Measurements from ENCODE around the gene SMYD3. TPM values are rescaled to one million over a fixed set of nuclear protein-coding genes. Genes with fewer than 3 reads are reported as not detected.

Gene SMYD3
- total RNA-seq, 3 donors from 2014 or later = 16.8 to 28.8 (median 19.5) TPM

- no peak overlapping the region for H3K27ac ChIP-seq
- H3K9me3 ChIP-seq = no peaks in the 10 kb centered on the region
- H3K27me3 ChIP-seq = no peaks in the 10 kb centered on the region
- intact Hi-C loops (cut with DNase I; ENCODE audit: low total_unique reads) = no loop called here
- H3K4me3 ChIP-seq = no peak overlapping the region
- no peaks in the 10 kb centered on the region for H3K36me3 ChIP-seq
- TF ChIP-seq CTCF (IDR thresholded peaks at IDR 0.05) = no peak
- TF ChIP-seq POLR2A (IDR thresholded peaks at IDR 0.05) = no peak
- no peak for TF ChIP-seq POLR2AphosphoS5 (IDR thresholded peaks at IDR 0.05)
- no peaks in the 10 kb centered on the region for H3K4me1 ChIP-seq
- DNase-seq (ENCODE audit: low spot score in 2 of 2) = no peak
Observed at GRCh38 chr1:246281639-246282038, 225.4 kb downstream of the SMYD3 start.

GRCh38 chr1:246281195-246281594 is 225.9 kb downstream of the SMYD3 start:
- Histone ChIP-seq H3K27me3 (no peaks in the 10 kb centered on the region), H3K4me1 (no peaks in the 10 kb centered on the region), H3K27ac (no peak overlapping the region), H3K9me3 (no peaks in the 10 kb centered on the region), H3K4me3 (no peak overlapping the region), H3K36me3 (no peaks in the 10 kb centered on the region)
- no peak for TF ChIP-seq POLR2A (IDR thresholded peaks at IDR 0.05)
- no peak for TF ChIP-seq POLR2AphosphoS5 (IDR thresholded peaks at IDR 0.05)
- TF ChIP-seq CTCF (IDR thresholded peaks at IDR 0.05) = no peak
- intact Hi-C loops (cut with DNase I; ENCODE audit: low total_unique reads) = no loop called here
- DNase-seq (ENCODE audit: low spot score in 2 of 2) = no peak

DNA sequence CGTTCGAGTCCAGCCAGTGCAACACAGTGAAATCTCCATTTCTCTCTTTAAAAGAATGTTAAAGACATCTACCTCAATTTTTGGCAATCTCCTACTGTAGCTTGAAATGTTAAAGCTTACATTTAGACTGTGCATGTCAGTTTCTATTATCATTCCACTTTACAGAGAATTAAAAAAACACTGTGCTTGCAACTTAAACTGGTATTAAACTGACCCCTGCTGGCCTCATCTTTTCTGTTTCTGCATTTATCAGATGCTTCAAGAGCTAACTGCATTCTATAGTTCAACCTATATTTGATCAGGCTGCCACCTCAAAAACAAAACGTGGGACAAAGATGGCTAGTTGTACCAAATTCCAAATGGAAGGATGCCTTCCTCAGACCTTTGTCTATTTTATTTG is 226.5 kb downstream of the SMYD3 start:
- no peaks in the 10 kb centered on the region for H3K4me1 ChIP-seq
- intact Hi-C loops (cut with DNase I; ENCODE audit: low total_unique reads) = no loop called here
- TF ChIP-seq CTCF (IDR thresholded peaks at IDR 0.05) = no peak
- no peak for TF ChIP-seq POLR2A (IDR thresholded peaks at IDR 0.05)
- H3K9me3 ChIP-seq = no peaks in the 10 kb centered on the region
- no peaks in the 10 kb centered on the region for H3K36me3 ChIP-seq
- no peaks in the 10 kb centered on the region for H3K27me3 ChIP-seq
- no peak for DNase-seq (ENCODE audit: low spot score in 2 of 2)
- H3K27ac ChIP-seq = no peak overlapping the region
- H3K4me3 ChIP-seq = no peak overlapping the region

GRCh38 chr1:246279402-246279801 is 227.7 kb downstream of the SMYD3 start:
- DNase-seq (ENCODE audit: low spot score in 2 of 2) = no peak

DNA sequence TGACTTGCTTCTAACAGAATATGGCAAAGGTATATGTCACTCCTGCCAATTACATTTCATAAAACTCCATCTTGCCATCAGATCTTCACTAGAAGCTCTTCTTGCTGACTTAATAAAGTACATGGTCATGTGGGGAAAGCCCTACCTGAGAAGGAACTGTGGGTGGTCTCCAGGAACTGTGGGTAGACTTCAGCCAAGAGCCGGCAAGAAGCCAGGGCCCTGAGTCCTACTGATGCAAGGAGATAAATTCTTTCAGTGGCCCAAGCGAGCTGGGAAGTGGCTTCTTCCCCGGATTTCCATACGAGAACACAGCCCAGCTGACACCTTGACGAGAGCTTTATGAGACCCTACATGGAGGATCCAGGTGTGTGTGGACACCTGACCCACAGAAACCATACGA is 228.7 kb downstream of the SMYD3 start:
- DNase-seq (ENCODE audit: low spot score in 2 of 2) = no peak
- TF ChIP-seq POLR2A (IDR thresholded peaks at IDR 0.05) (no peak), POLR2AphosphoS5 (IDR thresholded peaks at IDR 0.05) (no peak)
- H3K4me3 ChIP-seq = no peak overlapping the region
- H3K4me1 ChIP-seq = no peaks in the 10 kb centered on the region
- intact Hi-C loops (cut with DNase I; ENCODE audit: low total_unique reads) = loop anchor here (10.0 kb wide), 1 partner anchor 1266 kb away; the partner anchor contains the start of gene GCSAML
- no peaks in the 10 kb centered on the region for H3K9me3 ChIP-seq
- no peaks in the 10 kb centered on the region for H3K36me3 ChIP-seq
- no peak overlapping the region for H3K27ac ChIP-seq
- no peaks in the 10 kb centered on the region for H3K27me3 ChIP-seq

More at GRCh38 chr1:246279402-246279801, 227.7 kb downstream of the SMYD3 start:
- Histone ChIP-seq H3K4me3 (no peak overlapping the region), H3K27me3 (no peaks in the 10 kb centered on the region), H3K4me1 (no peaks in the 10 kb centered on the region), H3K36me3 (no peaks in the 10 kb centered on the region), H3K27ac (no peak overlapping the region), H3K9me3 (no peaks in the 10 kb centered on the region)
- intact Hi-C loops (cut with DNase I; ENCODE audit: low total_unique reads) = loop anchor here (10.0 kb wide), 1 partner anchor 1265 kb away; the partner anchor contains the start of gene GCSAML
- TF ChIP-seq CTCF (IDR thresholded peaks at IDR 0.05) (no peak), POLR2AphosphoS5 (IDR thresholded peaks at IDR 0.05) (no peak)

DNA sequence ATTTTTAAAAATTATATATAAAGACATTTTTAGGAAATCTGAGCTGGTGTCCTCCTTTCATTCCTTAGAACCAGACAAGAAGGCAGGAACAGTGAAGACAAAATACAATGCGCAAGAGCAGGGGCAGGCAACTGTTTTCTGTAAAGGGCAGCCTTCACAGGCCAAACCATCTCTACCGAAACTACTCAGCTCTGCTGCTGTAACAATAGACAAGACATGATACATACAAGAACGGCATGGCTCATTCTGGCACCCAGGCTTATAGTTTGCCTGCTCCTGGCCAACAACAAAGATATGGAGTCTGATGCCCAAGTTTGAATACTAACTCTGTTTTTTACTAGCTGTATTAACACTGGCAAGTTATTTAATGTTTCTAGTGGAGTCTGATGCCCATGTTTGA is 232.0 kb downstream of the SMYD3 start:
- DNase-seq (ENCODE audit: low spot score in 2 of 2) = no peak
- Histone ChIP-seq H3K36me3 (no peaks in the 10 kb centered on the region), H3K4me3 (no peak overlapping the region), H3K4me1 (no peaks in the 10 kb centered on the region), H3K27ac (no peak overlapping the region), H3K27me3 (no peaks in the 10 kb centered on the region), H3K9me3 (no peaks in the 10 kb centered on the region)
- intact Hi-C loops (cut with DNase I; ENCODE audit: low total_unique reads) = loop anchor here (10.0 kb wide), 1 partner anchor 1270 kb away; the partner anchor contains the start of gene GCSAML
- TF ChIP-seq CTCF (IDR thresholded peaks at IDR 0.05) (no peak), POLR2A (IDR thresholded peaks at IDR 0.05) (no peak), POLR2AphosphoS5 (IDR thresholded peaks at IDR 0.05) (no peak)
